Islet precursor cell (in vitro differentiated cells): ENCODE data around the gene GPR132.
"Not testable (repeated sequence)": the region's sequence is repeated elsewhere in the genome, so short reads cannot be mapped to it uniquely, and the experiment has no call there.

Source experiments
- DNase-seq: peaks from one replicate; pipeline ENCODE4 v3.0.0-alpha.2; 2018

The GPR132 gene

GRCh38 chr14:105059035-105059924 is 6.0 kb downstream of the GPR132 start:
- DNase-seq = peak; percentile 61

- no peak for DNase-seq
Measured at GRCh38 chr14:105058521-105059034, 6.7 kb downstream of the GPR132 start.

DNA sequence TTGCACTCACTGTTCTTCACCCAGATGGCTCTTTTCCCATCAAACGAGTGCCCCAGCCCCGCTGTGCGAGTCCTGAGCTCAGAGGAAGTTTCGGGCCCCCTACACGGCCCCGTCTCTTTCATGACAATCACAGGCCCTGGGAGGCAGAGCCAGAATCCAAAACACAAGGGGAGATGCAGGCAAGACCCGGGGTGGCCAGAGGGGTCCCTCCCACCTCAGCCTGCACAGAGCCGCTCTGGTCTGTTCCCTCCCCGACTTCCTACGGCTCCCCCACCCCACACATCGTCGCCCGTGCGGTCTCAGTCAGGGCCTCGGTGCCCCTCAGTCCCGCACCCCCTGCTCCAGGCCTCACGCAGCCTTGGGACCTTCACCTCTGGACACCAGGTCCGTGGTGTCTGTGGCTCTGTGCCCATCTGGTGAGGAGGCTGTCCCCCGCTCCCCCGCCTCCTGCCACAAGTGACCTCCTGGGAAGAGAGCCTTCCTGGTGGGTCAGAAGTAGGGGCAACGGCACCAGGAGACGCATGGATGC is 8.9 kb downstream of the GPR132 start:
- peak; percentile 49 for DNase-seq

DNA sequence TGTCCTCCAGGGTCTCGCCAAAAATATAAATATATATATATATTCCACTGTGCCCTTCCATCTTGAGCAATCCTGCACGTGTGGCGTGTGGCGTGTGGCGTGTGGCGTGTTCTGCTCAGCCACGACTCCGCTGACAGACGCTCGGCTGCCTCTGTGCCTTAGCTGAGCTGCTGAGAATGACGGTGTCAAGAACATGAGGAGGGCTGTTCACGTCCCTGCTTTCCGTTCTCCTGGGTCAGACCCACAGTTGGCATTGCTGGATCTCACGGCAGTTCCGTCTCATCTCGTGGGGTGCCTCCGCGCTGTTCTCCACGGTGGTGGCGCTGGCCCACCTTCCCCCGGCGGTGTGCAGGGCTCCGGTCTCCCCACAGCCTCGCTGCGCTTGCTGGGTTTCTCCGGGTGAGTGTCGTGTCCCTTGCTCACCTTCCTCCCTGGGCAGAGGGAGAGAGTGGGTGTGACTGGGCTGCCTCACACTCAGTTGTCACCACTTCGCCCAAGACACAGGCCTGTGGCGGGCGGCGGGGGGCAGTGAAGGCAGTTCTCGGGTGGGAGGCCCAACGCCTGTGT is 9.4 kb downstream of the GPR132 start:
- no peak for DNase-seq

GRCh38 chr14:105055334-105055733 is 9.9 kb downstream of the GPR132 start:
- no peak for DNase-seq

DNA sequence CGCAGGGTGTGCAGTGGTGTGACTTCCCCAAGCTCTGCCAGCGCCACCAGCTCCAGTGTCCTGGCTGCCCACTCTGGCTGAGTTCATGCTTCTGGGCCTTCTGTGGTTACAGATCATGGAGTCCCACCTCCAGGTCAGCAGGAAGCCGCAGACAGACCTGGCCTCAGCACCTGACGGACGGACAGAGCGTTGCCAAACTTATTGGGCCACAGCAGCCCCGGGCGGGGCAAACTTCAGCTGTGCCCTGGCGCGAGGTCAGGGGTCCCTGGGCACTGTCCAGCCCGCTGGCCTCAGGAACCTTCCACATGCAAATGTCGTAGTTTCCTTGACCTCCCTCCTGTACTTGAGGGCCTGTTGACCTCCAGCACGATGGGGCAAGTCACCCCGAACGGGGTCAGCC is 11.2 kb downstream of the GPR132 start:
- peak; percentile 44 for DNase-seq

DNA sequence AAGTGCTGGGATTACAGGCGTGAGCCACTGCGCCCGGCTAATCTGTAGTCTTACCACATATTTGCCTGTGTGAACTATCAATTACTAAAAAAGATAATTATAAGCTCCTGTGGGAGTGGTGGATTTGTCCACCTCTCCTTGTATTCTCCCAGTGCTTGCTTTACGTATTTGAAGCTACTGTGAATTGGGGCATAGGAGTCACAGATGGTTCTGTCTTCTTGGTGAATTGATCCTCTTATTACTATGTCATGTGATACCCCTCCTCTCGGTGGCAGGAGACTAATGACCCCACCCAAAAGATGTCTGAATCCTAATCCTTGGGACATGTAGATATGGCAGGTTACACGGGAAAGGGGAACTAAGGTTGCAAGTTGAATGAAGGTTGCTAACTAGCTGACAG is 11.8 kb downstream of the GPR132 start:
- DNase-seq = no peak

DNA sequence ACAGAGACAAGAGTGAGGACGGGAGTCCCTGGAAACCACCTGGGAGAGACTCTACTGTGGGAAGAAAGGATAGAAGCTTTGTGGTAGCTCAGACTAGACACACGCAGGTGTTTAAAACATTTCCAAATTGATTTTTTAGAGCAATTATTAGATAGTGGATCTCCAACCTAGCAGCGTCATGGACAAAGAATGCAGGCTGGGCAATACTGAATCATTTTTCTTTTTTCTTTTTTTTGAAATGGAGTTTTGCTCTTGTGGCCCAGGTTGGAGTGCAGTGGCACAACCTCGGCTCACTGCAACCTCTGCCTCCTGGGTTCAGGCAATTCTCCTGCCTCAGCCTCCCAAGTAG is 13.1 kb downstream of the GPR132 start:
- no peak for DNase-seq

DNA sequence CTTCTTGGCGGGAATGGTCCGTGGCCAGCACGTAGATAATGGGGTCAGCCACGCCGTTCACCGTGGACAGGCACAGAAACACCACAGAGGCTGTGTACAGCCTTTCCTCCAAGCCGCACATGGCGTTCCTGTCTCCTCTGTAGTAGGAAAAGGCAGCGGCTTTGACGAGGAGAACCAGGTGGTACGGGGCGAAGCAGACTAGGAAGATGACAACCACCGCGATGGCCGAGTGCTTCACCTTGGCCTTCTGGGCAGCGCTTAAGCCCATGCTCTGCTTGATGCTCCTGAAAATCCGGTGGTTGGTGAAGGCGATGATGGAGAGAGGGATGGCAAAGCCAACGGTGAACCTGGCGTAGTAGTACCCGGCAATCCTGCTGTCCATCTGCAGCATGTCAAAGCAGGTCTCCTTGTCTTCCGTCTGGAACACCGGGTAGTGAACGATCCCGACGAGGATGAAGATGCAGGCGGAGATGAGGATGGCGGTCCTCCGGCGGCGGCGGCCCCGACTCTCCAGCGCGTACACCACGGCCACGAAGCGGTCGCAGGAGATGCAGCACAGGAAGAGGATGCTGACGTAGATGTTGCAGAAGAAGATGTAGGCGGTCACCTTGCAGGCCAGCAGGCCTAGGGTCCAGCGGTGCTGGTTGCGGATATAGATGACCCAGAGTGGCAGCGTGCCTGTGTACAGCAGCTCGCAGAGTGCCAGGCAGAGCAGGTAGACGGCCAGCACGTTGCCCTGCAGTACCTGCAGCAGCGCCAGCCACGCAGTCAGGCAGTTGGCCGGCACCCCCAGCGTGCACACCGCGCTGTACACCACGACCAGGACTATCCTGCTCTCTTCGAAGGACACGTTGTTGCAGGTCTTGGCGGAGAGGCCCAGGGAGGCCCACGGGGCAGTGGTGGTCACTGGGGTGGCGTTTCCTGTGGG is 13.8 kb downstream of the GPR132 start:
- DNase-seq = peak; percentile 53

- DNase-seq = peak; percentile 50
Measured at GRCh38 chr14:105050551-105050897, 14.7 kb downstream of the GPR132 start.

DNA sequence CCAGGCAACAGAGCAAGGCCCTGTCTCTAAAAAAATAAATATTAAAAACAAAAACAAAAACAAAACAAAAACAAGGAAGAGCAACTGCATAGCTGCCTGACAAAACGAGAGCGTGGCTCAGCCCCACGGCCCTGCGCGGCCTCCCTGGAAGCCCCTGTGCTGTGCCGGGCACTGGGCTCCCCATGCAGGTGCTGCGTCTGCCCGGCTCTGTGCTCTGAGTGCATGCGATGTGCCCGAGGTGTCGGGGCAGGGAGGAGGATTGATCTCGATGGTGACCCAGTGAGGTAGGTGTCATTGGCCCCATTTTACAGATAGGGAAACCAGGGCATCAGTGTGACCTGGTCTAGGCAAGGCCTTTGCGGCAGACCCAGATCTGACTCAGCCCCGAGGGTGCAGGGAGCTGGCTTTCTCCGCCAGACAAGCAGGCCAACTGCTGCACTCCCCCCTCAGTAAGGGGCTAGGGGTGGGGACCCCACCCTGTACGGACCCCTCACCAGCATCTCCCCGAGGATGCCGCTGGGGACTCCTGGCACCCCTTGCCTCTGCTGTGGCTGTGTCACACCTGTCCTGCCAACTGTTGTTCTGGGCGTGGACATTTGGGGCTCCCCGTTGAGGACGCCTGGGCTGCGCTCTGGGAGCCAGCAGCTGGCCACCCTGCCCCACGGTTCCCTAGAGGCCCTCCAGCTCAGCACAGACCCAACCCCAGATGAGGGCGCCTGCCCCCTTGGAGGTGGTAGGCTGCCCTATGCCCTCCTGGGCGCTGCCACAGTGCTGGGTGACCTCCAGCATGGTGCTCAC is 15.3 kb downstream of the GPR132 start:
- DNase-seq = peak; percentile 50

DNA sequence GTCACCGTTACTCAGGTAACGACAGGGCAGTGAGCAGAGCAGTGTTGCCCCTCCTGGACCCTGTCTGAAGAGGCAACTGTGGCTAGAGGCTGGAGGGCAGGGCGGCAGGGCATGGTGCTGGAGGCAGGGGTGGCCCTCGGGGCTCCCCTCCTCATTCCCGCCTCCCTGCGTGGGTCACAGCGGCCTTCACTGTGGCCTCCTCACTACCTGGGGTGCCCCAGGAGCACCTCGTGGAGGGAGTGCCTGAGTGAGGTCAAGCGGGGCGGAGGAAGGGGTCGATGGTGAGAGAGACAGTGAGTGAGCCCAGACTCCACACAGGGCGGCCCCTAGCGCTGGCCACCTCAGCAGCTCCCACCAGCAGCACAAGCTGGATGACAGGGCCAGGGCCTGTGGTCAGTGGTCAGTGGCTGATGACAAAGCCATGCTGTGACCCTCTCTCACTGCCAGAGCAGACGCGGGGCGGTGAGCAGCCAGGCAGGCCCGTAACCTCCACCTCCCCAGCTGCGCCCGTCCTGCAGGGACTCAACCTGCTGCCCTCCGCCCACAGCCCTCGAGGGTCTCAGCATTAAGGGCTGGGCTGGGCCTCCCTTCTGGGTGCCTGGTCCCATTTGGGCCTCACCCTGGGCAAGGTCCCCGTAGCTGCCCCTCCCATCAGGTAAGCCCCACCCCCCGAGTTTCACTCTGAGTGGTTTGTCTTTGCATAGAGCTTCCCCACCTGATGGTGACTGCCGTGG is 17.8 kb downstream of the GPR132 start:
- peak; percentile 45 for DNase-seq

GRCh38 chr14:105046891-105047282 is 18.3 kb downstream of the GPR132 start:
- peak; percentile 47 for DNase-seq

- peak; percentile 91 for DNase-seq
Measured at GRCh38 chr14:105045710-105046326, 19.4 kb downstream of the GPR132 start.

GRCh38 chr14:105043641-105044040 is 21.6 kb downstream of the GPR132 start:
- no peak for DNase-seq

- DNase-seq = no peak
Measured at GRCh38 chr14:105042813-105043212, 22.4 kb downstream of the GPR132 start.

DNA sequence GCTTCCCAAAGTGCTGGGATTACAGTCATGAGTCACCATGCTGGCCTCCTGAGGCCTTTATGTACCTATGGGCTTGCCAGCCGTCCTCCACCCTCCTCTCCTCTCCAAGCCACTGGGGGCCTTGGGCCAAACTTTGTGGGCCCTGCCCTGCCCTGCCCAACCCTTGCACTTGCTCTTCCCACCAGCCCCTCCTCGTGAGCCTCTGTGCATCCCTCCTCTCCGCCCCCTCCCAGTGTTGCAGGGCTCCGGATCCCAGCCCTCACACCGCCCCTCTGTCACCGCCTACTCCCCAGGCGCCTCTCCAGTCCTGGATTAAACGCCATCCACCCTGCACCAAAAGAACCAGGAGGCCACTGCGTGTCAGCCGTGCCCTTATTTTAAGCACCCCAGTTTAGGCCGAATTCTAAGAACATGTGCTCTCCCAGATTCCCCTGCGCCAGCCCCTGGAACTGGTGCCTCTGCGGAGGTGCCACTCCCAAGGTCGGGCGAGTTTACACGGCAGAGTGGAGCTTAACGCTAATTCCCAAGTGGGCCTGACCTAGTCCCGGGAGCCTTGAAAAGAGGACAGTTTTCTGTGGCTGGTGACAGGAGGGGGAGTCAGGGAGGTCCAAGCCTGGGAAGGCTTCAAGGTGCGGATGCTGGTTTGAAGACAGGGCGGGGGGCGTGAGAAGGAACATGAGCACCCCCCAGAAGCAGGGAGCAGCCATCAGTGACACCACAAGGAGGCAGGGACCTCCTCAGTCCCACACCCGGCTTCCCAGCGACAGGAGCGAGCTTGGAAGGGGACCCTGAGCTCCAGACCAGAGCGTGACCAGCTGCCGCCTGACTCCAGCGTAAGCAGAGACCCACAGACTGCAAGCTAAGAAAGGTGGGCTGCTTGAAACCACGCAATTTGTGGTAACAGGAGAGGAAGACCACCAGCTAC is 23.1 kb downstream of the GPR132 start:
- DNase-seq = no peak

DNA sequence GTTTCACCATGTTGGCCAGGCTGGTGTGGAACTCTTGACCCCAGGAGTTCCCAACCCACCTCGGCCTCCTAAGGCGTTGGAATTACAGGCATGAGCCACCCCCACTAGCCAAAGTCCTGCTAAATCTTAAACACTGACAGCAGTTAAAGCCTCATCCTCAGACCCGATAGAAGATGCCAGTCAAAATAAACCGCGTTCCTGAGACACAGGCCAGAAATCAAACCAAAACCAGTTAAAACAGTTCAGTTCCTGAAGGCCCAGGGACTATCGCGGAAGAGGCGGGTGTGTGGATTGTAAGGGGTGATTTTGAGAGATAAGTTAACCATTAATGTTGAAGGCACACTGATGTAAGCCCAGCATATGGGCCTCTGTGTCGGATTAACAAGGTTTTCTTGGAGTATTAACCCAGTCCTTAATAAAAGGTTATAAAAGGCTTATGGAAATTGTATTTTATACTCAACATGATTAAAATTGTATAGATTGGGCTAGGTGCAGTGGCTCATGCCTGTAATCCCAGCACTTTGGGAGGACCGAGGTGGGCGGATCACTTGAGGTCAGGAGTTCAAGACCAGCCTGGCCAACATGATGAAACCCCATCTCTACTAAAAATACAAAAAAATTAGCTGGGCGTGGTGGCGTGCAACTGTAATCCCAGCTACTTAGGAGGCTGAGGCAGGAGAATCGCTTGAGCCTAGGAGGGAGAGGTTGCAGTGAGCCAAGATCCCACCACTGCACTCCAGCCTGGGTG is 25.6 kb downstream of the GPR132 start:
- no peak for DNase-seq

- not testable (repeated sequence) for DNase-seq
Measured at GRCh38 chr14:105035616-105036015, 29.6 kb downstream of the GPR132 start.
